HCT116 (cell line): ENCODE measurements around the gene GREB1L. TPM values are rescaled to one million over a fixed set of nuclear protein-coding genes. Genes with fewer than 3 reads are reported as not detected.

Experiments used
- ATAC-seq: fragments of 200-7000 bp; cut with Tn5 transposase; 2 replicates; pipeline ENCODE4 v1.9.1; 2020; ENCODE audit warnings: mild to moderate bottlenecking, moderate library complexity
- BruUV-seq: library from RNA; stranded (reverse); fragments of 400-500 nt; replicated peaks from 2 replicates; lab custom pipeline; 2021; lab: Mats Ljungman, UMichigan
- CTCF ChIA-PET: fragments of 300-600 bp; sonication (Branson Sonifier 250); formaldehyde crosslinking; loops from one replicate; lab custom pipeline; 2021; ENCODE audit warnings: antibody characterized with exemption; lab: Charles Lee
- POLR2A ChIA-PET: fragments of 300-600, 350-600 bp; sonication (Branson Sonifier 250); formaldehyde crosslinking; loops from one replicate; lab custom pipeline; 2021; ENCODE audit warnings: antibody characterized with exemption; lab: Charles Lee
- RAD21 ChIA-PET, 2 experiments: fragments of 300-600 bp; sonication (Branson Sonifier 250); formaldehyde crosslinking; loops; one replicate each; lab custom pipeline; 2023; ENCODE audit warnings: low total read pairs in 2 of 2; ENCODE audit not compliant: uncharacterized antibody in 2 of 2, unreplicated experiment in 2 of 2, low non-redundant PET in 1 of 2; lab: Charles Lee
- DNase-seq: peaks from one replicate; pipeline ENCODE4 v3.0.0-alpha.2; 2010; ENCODE audit warnings: low read depth, low spot score
- H2AFZ ChIP-seq: fragments of 200-600 bp; shearing (Covaris generic), sonication (generic); 2 replicates; pipeline ENCODE4 v1.6.1; 2017; ENCODE audit warnings: low read depth, mixed run types, mixed read lengths, antibody characterized with exemption, low read length; ENCODE audit not compliant: poor library complexity, severe bottlenecking
- H3K27ac ChIP-seq: 2 replicates; pipeline ENCODE4 v1.5.1; 2012; ENCODE audit warnings: low read depth, low read length
- H3K27me3 ChIP-seq: fragments of 200-600 bp; sonication (generic); 2 replicates; pipeline ENCODE4 v1.6.1; 2016; ENCODE audit warnings: mixed run types, low read length, mixed read lengths; ENCODE audit not compliant: insufficient read depth
- H3K36me3 ChIP-seq, 2 experiments: fragments of 200-500 bp in 1 of 2; fragments of 200-600 bp in 1 of 2; sonication (Bioruptor generic) in 1 of 2; sonication (generic) in 1 of 2; 2 replicates each; pipeline versions ENCODE4 v1.5.1 to v1.6.1; 2014 to 2016; ENCODE audit warnings: low read length in 2 of 2, inconsistent platforms in 1 of 2, mixed read lengths in 1 of 2, mixed run types in 1 of 2; ENCODE audit not compliant: insufficient read depth in 2 of 2, control insufficient read depth in 1 of 2
- H3K4me1 ChIP-seq, 2 experiments: fragments of 200-600 bp in 1 of 2; sonication (generic) in 1 of 2; 2 replicates each; pipeline versions ENCODE4 v1.5.1 to v1.6.1; 2012 to 2017; ENCODE audit warnings: low read length in 2 of 2, inconsistent platforms in 1 of 2, mild to moderate bottlenecking in 1 of 2, mixed read lengths in 1 of 2, mixed run types in 1 of 2, moderate library complexity in 1 of 2; ENCODE audit not compliant: insufficient read depth in 2 of 2, control insufficient read depth in 1 of 2
- H3K4me2 ChIP-seq: fragments of 200-600 bp; sonication (generic); 2 replicates; pipeline ENCODE4 v1.6.1; 2017; ENCODE audit warnings: mixed run types, low read length, mixed read lengths
- H3K4me3 ChIP-seq, 2 experiments: fragments of 200-600 bp in 1 of 2; sonication (generic) in 1 of 2; replicated peaks in 1 of 2; 2 replicates each; pipeline ENCODE4 v1.5.1; 2011 to 2016; ENCODE audit warnings: low read length in 2 of 2, control low read depth in 1 of 2, low read depth in 1 of 2, mild to moderate bottlenecking in 1 of 2, mixed read lengths in 1 of 2, mixed run types in 1 of 2
- H3K79me2 ChIP-seq: fragments of 200-600 bp; sonication (generic); 2 replicates; pipeline ENCODE4 v1.6.1; 2017; ENCODE audit warnings: mild to moderate bottlenecking, mixed run types, low read length, moderate library complexity, mixed read lengths; ENCODE audit not compliant: insufficient read depth
- H3K9ac ChIP-seq: fragments of 200-600 bp; sonication (generic); 2 replicates; pipeline ENCODE4 v1.6.1; 2016; ENCODE audit warnings: low read length, mixed read lengths
- H3K9me2 ChIP-seq: fragments of 200-600 bp; sonication (generic), shearing (Covaris generic); 2 replicates; pipeline ENCODE4 v1.6.1; 2017; ENCODE audit warnings: mixed run types, mild to moderate bottlenecking, moderate library complexity; ENCODE audit not compliant: insufficient read depth
- H3K9me3 ChIP-seq, 2 experiments: fragments of 200-500 bp in 1 of 2; fragments of 200-600 bp in 1 of 2; sonication (Bioruptor generic) in 1 of 2; sonication (generic) in 1 of 2; 2 replicates each; pipeline ENCODE4 v1.6.1; 2014 to 2017; ENCODE audit warnings: low read length in 2 of 2, mixed read lengths in 2 of 2, inconsistent platforms in 1 of 2, low read depth in 1 of 2, mild to moderate bottlenecking in 1 of 2, mixed run types in 1 of 2, moderate library complexity in 1 of 2; ENCODE audit not compliant: control insufficient read depth in 1 of 2, insufficient read depth in 1 of 2
- H4K20me1 ChIP-seq: fragments of 200-600 bp; sonication (generic), shearing (Covaris generic); 2 replicates; pipeline ENCODE4 v1.6.1; 2017; ENCODE audit warnings: mixed run types, mild to moderate bottlenecking, moderate library complexity; ENCODE audit not compliant: insufficient read depth
- CEBPB ChIP-seq: IDR thresholded peaks from 2 replicates; pipeline ENCODE4 v1.6.1; 2012; ENCODE audit warnings: low read depth
- EZH2phosphoT487 ChIP-seq: fragments of 200-600 bp; IDR thresholded peaks from 2 replicates; pipeline ENCODE4 v1.6.1; 2018; ENCODE audit warnings: antibody characterized with exemption, borderline replicate concordance
- FOSL1 ChIP-seq: IDR thresholded peaks from 2 replicates; pipeline ENCODE4 v1.6.1; 2012; ENCODE audit warnings: low read depth
- POLR2A ChIP-seq: IDR thresholded peaks from 2 replicates; pipeline ENCODE4 v1.7.0; 2011; ENCODE audit warnings: borderline replicate concordance; ENCODE audit not compliant: insufficient read depth, insufficient read length; ENCODE audit errors: extremely low read depth
- RAD21 ChIP-seq: IDR thresholded peaks from 2 replicates; pipeline ENCODE4 v1.6.1; 2012; ENCODE audit warnings: low read depth, mild to moderate bottlenecking
- SRF ChIP-seq: IDR thresholded peaks from 2 replicates; pipeline ENCODE4 v1.6.1; 2012; ENCODE audit warnings: low read depth
- TCF7L2 ChIP-seq: IDR thresholded peaks from 2 replicates; pipeline ENCODE4 v1.7.0; 2011; ENCODE audit warnings: borderline replicate concordance, inconsistent platforms; ENCODE audit not compliant: insufficient read depth, insufficient read length; ENCODE audit errors: extremely low read depth
- ZFX ChIP-seq: fragments of 450-650 bp; IDR thresholded peaks from 2 replicates; pipeline ENCODE4 v1.6.1; 2017
- ZNF274 ChIP-seq: fragments of 200-500 bp; sonication (Bioruptor generic); IDR thresholded peaks from 2 replicates; pipeline ENCODE4 v1.6.1; 2014; ENCODE audit warnings: mild to moderate bottlenecking, low read depth, low read length, inconsistent platforms
- intact Hi-C: fragments of 100-400 bp; cut with micrococcal nuclease; formaldehyde crosslinking; loops from 2 replicates; pipeline ENCODE4 v1.10.0; 2022
- total RNA-seq: library from RNA; stranded (reverse); gene quantifications from one replicate; pipeline ENCODE4 v1.2.1, GENCODE V29; 2021; ENCODE audit not compliant: unreplicated experiment
- TF ChIP-seq, protein P1 (sequence below): IDR thresholded peaks from 2 replicates; pipeline ENCODE4 v1.6.1; 2012; ENCODE audit warnings: low read depth
- TF ChIP-seq, protein P2 (sequence below): IDR thresholded peaks from 2 replicates; pipeline ENCODE4 v1.6.1; 2012

Gene GREB1L
- total RNA-seq, 1 experiment from 2014 or later: 12.2 TPM

DNA sequence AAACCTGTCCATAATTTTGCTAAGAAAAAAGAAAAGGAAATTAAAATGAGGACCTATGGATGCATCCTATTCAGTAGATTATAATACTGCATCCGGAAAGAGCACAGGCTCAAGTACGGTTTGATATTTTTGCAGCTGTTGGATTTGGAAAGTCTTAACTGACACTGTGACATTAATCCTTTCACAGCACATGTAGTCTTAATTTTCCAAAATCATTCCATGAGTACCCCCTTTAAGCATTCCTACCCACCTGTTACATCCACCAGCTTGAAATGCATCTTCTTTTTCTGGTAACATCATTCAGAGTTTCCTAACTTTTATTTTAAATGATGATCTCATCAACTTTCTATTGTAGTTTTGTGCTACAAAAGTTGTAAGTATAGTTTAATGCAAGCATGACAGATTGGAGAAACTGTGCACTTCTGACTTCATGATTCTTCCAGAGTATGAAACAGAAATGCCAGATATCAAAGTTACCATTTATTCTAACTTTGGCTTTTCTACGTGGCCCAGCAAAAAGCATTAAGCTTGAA lies 244.9 kb downstream of the GREB1L start:
- ChIA-PET RAD21 (no interaction called here), POLR2A (no interaction called here)
- no TSS peak for BruUV-seq
- peaks cover 4 to 9% of the 10 kb centered on the region in 2 experiments; a peak in 3 of 4 replicates for H3K4me1 ChIP-seq
- H3K27ac ChIP-seq: no peak overlapping the region
- H3K4me3 ChIP-seq: no peak overlapping the region
- TF ChIP-seq ZNF274 (no peak), SRF (no peak), ZFX (no peak), EZH2phosphoT487 (no peak), TCF7L2 (no peak), FOSL1 (no peak), POLR2A (no peak), RAD21 (no peak), CEBPB (no peak)
- TF ChIP-seq, protein P1, sequence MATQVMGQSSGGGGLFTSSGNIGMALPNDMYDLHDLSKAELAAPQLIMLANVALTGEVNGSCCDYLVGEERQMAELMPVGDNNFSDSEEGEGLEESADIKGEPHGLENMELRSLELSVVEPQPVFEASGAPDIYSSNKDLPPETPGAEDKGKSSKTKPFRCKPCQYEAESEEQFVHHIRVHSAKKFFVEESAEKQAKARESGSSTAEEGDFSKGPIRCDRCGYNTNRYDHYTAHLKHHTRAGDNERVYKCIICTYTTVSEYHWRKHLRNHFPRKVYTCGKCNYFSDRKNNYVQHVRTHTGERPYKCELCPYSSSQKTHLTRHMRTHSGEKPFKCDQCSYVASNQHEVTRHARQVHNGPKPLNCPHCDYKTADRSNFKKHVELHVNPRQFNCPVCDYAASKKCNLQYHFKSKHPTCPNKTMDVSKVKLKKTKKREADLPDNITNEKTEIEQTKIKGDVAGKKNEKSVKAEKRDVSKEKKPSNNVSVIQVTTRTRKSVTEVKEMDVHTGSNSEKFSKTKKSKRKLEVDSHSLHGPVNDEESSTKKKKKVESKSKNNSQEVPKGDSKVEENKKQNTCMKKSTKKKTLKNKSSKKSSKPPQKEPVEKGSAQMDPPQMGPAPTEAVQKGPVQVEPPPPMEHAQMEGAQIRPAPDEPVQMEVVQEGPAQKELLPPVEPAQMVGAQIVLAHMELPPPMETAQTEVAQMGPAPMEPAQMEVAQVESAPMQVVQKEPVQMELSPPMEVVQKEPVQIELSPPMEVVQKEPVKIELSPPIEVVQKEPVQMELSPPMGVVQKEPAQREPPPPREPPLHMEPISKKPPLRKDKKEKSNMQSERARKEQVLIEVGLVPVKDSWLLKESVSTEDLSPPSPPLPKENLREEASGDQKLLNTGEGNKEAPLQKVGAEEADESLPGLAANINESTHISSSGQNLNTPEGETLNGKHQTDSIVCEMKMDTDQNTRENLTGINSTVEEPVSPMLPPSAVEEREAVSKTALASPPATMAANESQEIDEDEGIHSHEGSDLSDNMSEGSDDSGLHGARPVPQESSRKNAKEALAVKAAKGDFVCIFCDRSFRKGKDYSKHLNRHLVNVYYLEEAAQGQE: no peak
- TF ChIP-seq, protein P2, sequence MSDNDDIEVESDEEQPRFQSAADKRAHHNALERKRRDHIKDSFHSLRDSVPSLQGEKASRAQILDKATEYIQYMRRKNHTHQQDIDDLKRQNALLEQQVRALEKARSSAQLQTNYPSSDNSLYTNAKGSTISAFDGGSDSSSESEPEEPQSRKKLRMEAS: no peak
- TF ChIP-seq, all 23 proteins: peak for 0
- ATAC-seq: no peak
- no peaks in the 10 kb centered on the region for H3K27me3 ChIP-seq
- no peaks in the 10 kb centered on the region for H4K20me1 ChIP-seq
- intact Hi-C loops: loop anchor here (5.0 to 10.0 kb wide), 3 partner anchors 78 to 410 kb away; no protein-coding TSS in a partner anchor
- no peak for DNase-seq
- no peaks in the 10 kb centered on the region for H3K9me3 ChIP-seq
- no peak overlapping the region for H3K4me2 ChIP-seq
- CTCF ChIA-PET: interaction anchor here (1.0 to 1.3 kb wide), 2 partner anchors 9 to 295 kb away, joined by 3 to 5 read pairs; no protein-coding TSS in a partner anchor
- H3K36me3 ChIP-seq: no peaks in the 10 kb centered on the region
- no peak overlapping the region for H3K9ac ChIP-seq
- no peaks in the 10 kb centered on the region for H3K79me2 ChIP-seq
- H2AFZ ChIP-seq: no peak overlapping the region
- H3K9me2 ChIP-seq: no peaks in the 10 kb centered on the region
